Muscle layer of colon (tissue), 2 donors: ENCODE results near the gene C9orf152.
A peak's percentile ranks its signal among the peaks of the same experiment; 100 is the strongest.

Source experiments
- H3K27ac ChIP-seq: one replicate; pipeline ENCODE4 v1.7.0; 2013; ENCODE audit warnings: low read depth, mild to moderate bottlenecking, low read length, moderate library complexity
- H3K27me3 ChIP-seq, 2 donors: one replicate each; pipeline ENCODE4 v1.7.0; 2013; ENCODE audit warnings: low read length in 2 of 2, mild to moderate bottlenecking in 2 of 2; ENCODE audit not compliant: insufficient read depth in 2 of 2, control insufficient read depth in 1 of 2
- H3K36me3 ChIP-seq: one replicate; pipeline ENCODE4 v1.7.0; 2013; ENCODE audit warnings: mild to moderate bottlenecking, low read length; ENCODE audit not compliant: insufficient read depth
- H3K4me1 ChIP-seq: one replicate; pipeline ENCODE4 v1.7.0; 2013; ENCODE audit warnings: mild to moderate bottlenecking, low read length; ENCODE audit not compliant: insufficient read depth
- H3K4me3 ChIP-seq, 2 donors: one replicate each; pipeline ENCODE4 v1.7.0; 2013; ENCODE audit warnings: low read length in 2 of 2, low read depth in 1 of 2, mild to moderate bottlenecking in 1 of 2, moderate library complexity in 1 of 2
- H3K9ac ChIP-seq: one replicate; pipeline ENCODE4 v1.7.0; 2013; ENCODE audit warnings: low read length
- H3K9me3 ChIP-seq: one replicate; pipeline ENCODE4 v1.7.0; 2013; ENCODE audit warnings: mild to moderate bottlenecking, low read length
- donor health status: abdominal sarcoma.
- donor health status: Adenocarcinoma of cecum.

Gene C9orf152

DNA sequence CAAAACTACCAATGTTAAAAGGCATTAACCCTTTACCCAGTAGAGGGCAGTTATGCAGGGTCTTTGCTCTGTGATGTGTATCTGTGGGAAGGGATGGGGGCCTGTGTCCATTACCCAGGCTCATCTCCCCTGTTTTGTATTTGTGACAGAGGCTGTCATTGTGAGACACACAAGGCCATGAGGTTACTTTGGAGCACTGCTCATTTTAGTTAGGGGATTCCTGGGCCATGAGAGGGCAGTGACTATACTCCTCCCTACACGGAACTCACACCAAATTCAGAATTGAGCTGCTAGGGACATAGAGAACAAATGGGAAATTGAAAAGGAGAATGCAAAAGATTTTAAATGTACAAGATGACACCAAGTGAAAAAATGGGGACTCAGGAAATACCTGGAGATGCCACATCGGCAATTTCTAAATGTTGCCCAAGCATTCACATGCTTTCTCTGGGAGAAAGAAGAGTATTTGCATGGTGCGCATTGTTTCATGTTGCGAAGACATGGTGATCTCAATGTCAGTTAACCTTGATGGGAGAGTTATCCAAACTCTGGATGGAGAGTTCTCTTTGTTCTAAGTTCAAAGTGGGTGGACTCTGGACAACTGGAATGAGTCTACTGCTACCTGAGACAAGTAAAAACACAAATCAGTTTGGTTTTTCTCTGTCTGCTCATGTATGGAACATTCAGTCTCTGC lies 32.5 kb downstream of the C9orf152 start:
- Histone ChIP-seq H3K9me3 (no peaks in the 10 kb centered on the region), H3K27ac (no peak overlapping the region), H3K4me3 (no peak overlapping the region), H3K4me1 (no peaks in the 10 kb centered on the region), H3K36me3 (peaks cover 12% of the 10 kb centered on the region), H3K27me3 (no peaks in the 10 kb centered on the region), H3K9ac (no peak overlapping the region)

- H3K4me1 ChIP-seq = no peaks in the 10 kb centered on the region
- no peak overlapping the region for H3K27ac ChIP-seq
- peaks cover 17% of the 10 kb centered on the region for H3K36me3 ChIP-seq
- H3K4me3 ChIP-seq = no peak overlapping the region
- H3K27me3 ChIP-seq = no peaks in the 10 kb centered on the region
- no peaks in the 10 kb centered on the region for H3K9me3 ChIP-seq
- H3K9ac ChIP-seq = no peak overlapping the region
Observed at GRCh38 chr9:110173322-110173642, 34.7 kb downstream of the C9orf152 start.

- H3K9me3 ChIP-seq = no peaks in the 10 kb centered on the region
Observed at GRCh38 chr9:110170357-110171257, 37.4 kb downstream of the C9orf152 start.

DNA sequence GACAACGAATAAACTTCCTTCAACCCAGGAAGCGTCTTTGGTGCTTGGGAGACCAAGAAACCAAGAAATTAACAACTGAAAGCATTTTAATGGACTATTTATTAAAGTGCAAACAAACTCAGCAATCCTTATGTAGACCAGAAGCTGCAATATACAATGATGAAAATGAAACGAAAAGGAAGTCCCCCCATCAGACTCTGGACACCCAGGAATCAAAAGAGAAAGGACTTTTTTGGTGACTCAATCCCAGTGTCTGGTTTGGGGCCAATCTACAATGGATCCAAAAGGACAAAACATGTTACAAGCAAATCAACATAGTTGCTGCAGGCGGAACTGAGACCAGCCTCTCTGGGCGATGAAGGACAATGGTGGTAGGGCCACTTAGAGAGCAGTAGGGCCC lies 39.5 kb downstream of the C9orf152 start:
- H3K9me3 ChIP-seq = no peaks in the 10 kb centered on the region
- no peak overlapping the region for H3K9ac ChIP-seq
- no peaks in the 10 kb centered on the region for H3K4me1 ChIP-seq
- no peak overlapping the region for H3K4me3 ChIP-seq
- no peaks in the 10 kb centered on the region for H3K27me3 ChIP-seq
- no peak overlapping the region for H3K27ac ChIP-seq
- peaks cover 17% of the 10 kb centered on the region for H3K36me3 ChIP-seq

More at GRCh38 chr9:110170357-110171257, 37.4 kb downstream of the C9orf152 start:
- Histone ChIP-seq H3K4me3 (no peak overlapping the region), H3K27ac (no peak overlapping the region), H3K27me3 (no peaks in the 10 kb centered on the region), H3K4me1 (no peaks in the 10 kb centered on the region), H3K36me3 (peaks cover 17% of the 10 kb centered on the region), H3K9ac (no peak overlapping the region)

DNA sequence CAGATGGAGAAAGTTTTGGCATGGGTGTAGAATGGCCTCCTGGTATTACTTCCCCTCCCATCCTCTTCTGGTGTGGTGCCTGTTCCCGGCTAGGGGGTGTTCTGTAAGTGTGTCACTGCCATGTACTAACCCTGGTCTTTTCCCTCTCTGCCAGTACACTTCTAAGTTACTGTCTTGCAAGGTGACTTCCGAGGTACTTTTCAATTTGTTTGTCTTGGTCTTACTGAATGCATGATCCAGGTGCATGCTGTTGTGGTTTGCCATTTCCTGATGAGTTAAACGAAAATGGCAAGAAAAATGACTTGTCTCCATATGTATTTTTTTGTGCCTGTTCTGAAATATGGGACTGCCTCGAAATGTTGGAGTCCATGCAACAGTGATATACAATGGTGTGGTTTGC lies 46.0 kb downstream of the C9orf152 start:
- Histone ChIP-seq H3K9me3 (no peaks in the 10 kb centered on the region), H3K27ac (no peak overlapping the region), H3K27me3 (no peaks in the 10 kb centered on the region), H3K4me3 (no peak overlapping the region), H3K9ac (no peak overlapping the region), H3K36me3 (peaks cover 5% of the 10 kb centered on the region), H3K4me1 (peaks cover 22% of the 10 kb centered on the region)

GRCh38 chr9:110160685-110161084 lies 47.3 kb downstream of the C9orf152 start:
- Histone ChIP-seq H3K36me3 (peaks cover 5% of the 10 kb centered on the region), H3K9me3 (no peaks in the 10 kb centered on the region), H3K4me1 (peaks cover 35% of the 10 kb centered on the region), H3K27ac (no peak overlapping the region), H3K27me3 (no peaks in the 10 kb centered on the region), H3K9ac (no peak overlapping the region), H3K4me3 (no peak overlapping the region)

DNA sequence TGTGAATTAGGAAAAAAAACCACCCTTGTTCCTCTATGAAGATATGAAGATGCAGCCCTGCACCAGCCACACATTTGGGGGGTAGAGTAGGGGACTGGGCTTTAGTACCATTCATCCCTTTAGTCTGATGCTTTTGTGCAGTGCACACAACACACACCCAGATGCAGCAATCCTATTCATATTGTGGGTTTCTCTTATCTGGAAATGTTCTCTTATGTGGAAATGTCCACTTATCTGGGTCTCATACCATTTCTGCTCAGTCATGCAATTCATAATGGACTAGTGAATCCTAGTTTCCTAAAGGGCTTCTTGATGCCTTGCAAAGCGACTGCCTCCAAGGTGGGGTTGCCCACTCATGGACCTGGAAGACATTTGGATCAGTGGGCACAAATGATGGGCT lies 47.8 kb downstream of the C9orf152 start:
- Histone ChIP-seq H3K27ac (no peak overlapping the region), H3K4me1 (peaks cover 36% of the 10 kb centered on the region), H3K27me3 (no peaks in the 10 kb centered on the region)

GRCh38 chr9:110157823-110158664 lies 49.9 kb downstream of the C9orf152 start:
- Histone ChIP-seq H3K36me3 (peaks cover 5% of the 10 kb centered on the region), H3K4me3 (no peak overlapping the region), H3K4me1 (peaks cover 36% of the 10 kb centered on the region), H3K27me3 (no peaks in the 10 kb centered on the region), H3K9ac (no peak overlapping the region), H3K27ac (no peak overlapping the region), H3K9me3 (no peaks in the 10 kb centered on the region)

More for the DNA sequence above, 47.8 kb downstream of the C9orf152 start:
- Histone ChIP-seq H3K9me3 (no peaks in the 10 kb centered on the region), H3K36me3 (peaks cover 5% of the 10 kb centered on the region), H3K9ac (no peak overlapping the region), H3K4me3 (no peak overlapping the region)

DNA sequence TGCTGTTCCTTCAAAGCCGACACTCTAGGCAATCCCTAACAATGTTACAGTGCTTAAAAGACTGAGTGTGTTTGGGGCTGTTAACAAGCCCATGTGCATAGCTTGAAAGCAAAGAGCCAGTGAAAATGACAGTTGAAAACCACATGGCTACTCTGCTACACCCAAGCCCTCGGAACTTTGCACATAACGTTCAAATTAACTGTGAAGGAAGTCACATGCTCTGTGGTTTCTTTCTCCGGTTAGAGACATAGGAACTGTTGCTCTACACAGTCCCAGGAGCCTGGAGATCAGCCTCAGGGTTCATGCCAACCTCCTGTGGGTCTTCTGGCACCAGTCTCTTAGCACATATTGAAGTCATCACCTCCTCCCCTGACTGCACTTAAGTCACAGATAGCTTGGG lies 51.1 kb downstream of the C9orf152 start:
- Histone ChIP-seq H3K4me1 (peaks cover 36% of the 10 kb centered on the region), H3K9ac (no peak overlapping the region), H3K27ac (no peak overlapping the region), H3K36me3 (peaks cover 5% of the 10 kb centered on the region), H3K27me3 (no peaks in the 10 kb centered on the region), H3K4me3 (no peak overlapping the region), H3K9me3 (no peaks in the 10 kb centered on the region)

DNA sequence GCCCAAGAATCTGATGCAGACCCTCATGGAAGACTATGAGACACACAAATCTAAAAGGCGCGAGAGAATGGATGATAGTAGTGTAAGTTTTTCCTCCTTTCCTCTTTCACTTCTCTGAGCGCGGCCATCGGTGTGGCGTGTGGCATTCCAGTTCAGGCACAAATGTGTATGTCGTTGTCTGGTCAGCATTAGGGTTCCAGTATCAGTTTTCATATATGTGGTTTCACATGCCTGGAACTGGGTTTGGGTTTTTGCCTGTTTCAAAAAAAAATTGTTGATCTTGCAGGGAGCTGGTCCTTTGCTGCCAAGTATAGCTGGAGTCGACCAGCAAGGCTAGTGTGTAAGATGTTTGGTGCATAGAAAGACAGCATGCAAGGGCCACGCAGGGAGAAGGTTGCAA lies 51.5 kb downstream of the C9orf152 start:
- Histone ChIP-seq H3K4me1 (peaks cover 39% of the 10 kb centered on the region), H3K27me3 (no peaks in the 10 kb centered on the region), H3K9ac (no peak overlapping the region), H3K36me3 (peaks cover 5% of the 10 kb centered on the region), H3K27ac (no peak overlapping the region), H3K9me3 (no peaks in the 10 kb centered on the region), H3K4me3 (no peak overlapping the region)

GRCh38 chr9:110155751-110156150 lies 52.2 kb downstream of the C9orf152 start:
- Histone ChIP-seq H3K4me1 (peaks cover 42% of the 10 kb centered on the region), H3K27ac (peak overlapping the region; percentile 42), H3K27me3 (no peaks in the 10 kb centered on the region), H3K9me3 (no peaks in the 10 kb centered on the region), H3K4me3 (no peak overlapping the region), H3K36me3 (peaks cover 3% of the 10 kb centered on the region), H3K9ac (no peak overlapping the region)
